KOPT-K1 (cell line): ENCODE measurements around the gene CAPZA2.
"Not testable (repeated sequence)": the region's sequence is repeated elsewhere in the genome, so short reads cannot be mapped to it uniquely, and the experiment has no call there.

ENCODE experiments used
- H3K27ac ChIP-seq: fragments of 200-600 bp; sonication (generic); 2 replicates; pipeline ENCODE4 v1.5.1; 2016; ENCODE audit warnings: antibody characterized with exemption, mild to moderate bottlenecking, low read depth, low read length; ENCODE audit not compliant: poor library complexity, severe bottlenecking
- H3K36me3 ChIP-seq: fragments of 200-600 bp; sonication (generic); 2 replicates; pipeline ENCODE4 v1.5.1; 2017; ENCODE audit warnings: antibody characterized with exemption, mild to moderate bottlenecking, low read length, moderate library complexity; ENCODE audit not compliant: insufficient read depth
- H3K9me3 ChIP-seq: fragments of 200-600 bp; sonication (generic); 2 replicates; pipeline ENCODE4 v1.5.1; 2017; ENCODE audit warnings: antibody characterized with exemption, low read length, mild to moderate bottlenecking; ENCODE audit not compliant: insufficient read depth, poor library complexity, severe bottlenecking

Gene CAPZA2

GRCh38 chr7:116920359-116920758 is 58.0 kb downstream of the CAPZA2 start:
- H3K36me3 ChIP-seq = peaks cover 46% of the 10 kb centered on the region
- no peaks in the 10 kb centered on the region for H3K9me3 ChIP-seq
- H3K27ac ChIP-seq = no peak overlapping the region

- no peak overlapping the region for H3K27ac ChIP-seq
- peaks cover 26% of the 10 kb centered on the region for H3K36me3 ChIP-seq
- H3K9me3 ChIP-seq = no peaks in the 10 kb centered on the region
Measured at GRCh38 chr7:116922545-116922944, 60.2 kb downstream of the CAPZA2 start.

- H3K9me3 ChIP-seq = no peaks in the 10 kb centered on the region
- H3K36me3 ChIP-seq = peaks cover 9% of the 10 kb centered on the region; the same call in 1 of the 2 replicates
Measured at GRCh38 chr7:116924741-116925140, 62.4 kb downstream of the CAPZA2 start.

GRCh38 chr7:116929021-116929420 is 66.6 kb downstream of the CAPZA2 start:
- Histone ChIP-seq H3K36me3 (no peaks in the 10 kb centered on the region), H3K27ac (no peak overlapping the region), H3K9me3 (no peaks in the 10 kb centered on the region)

More at GRCh38 chr7:116924741-116925140, 62.4 kb downstream of the CAPZA2 start:
- H3K27ac ChIP-seq = no peak overlapping the region

- Histone ChIP-seq H3K9me3 (no peaks in the 10 kb centered on the region), H3K27ac (no peak overlapping the region), H3K36me3 (no peaks in the 10 kb centered on the region)
Measured at GRCh38 chr7:116929914-116930913, 67.8 kb downstream of the CAPZA2 start.

- Histone ChIP-seq H3K36me3 (no peaks in the 10 kb centered on the region), H3K27ac (no peak overlapping the region), H3K9me3 (no peaks in the 10 kb centered on the region)
Measured at GRCh38 chr7:116932566-116932965, 70.2 kb downstream of the CAPZA2 start.

- no peaks in the 10 kb centered on the region for H3K9me3 ChIP-seq
- H3K36me3 ChIP-seq = no peaks in the 10 kb centered on the region
- H3K27ac ChIP-seq = no peak overlapping the region
Measured at GRCh38 chr7:116933465-116933864, 71.1 kb downstream of the CAPZA2 start.

- Histone ChIP-seq H3K27ac (no peak overlapping the region), H3K36me3 (no peaks in the 10 kb centered on the region), H3K9me3 (no peaks in the 10 kb centered on the region)
Measured at GRCh38 chr7:116934580-116934979, 72.2 kb downstream of the CAPZA2 start.

- not testable (repeated sequence) for H3K36me3 ChIP-seq, H3K9me3 ChIP-seq, H3K27ac ChIP-seq
Measured at GRCh38 chr7:116936844-116937243, 74.5 kb downstream of the CAPZA2 start.

GRCh38 chr7:116938678-116939077 is 76.3 kb downstream of the CAPZA2 start:
- H3K36me3 ChIP-seq = no peaks in the 10 kb centered on the region
- H3K27ac ChIP-seq = no peak overlapping the region
- no peaks in the 10 kb centered on the region for H3K9me3 ChIP-seq

- Histone ChIP-seq H3K36me3 (no peaks in the 10 kb centered on the region), H3K27ac (no peak overlapping the region), H3K9me3 (no peaks in the 10 kb centered on the region)
Measured at GRCh38 chr7:116940689-116941370, 78.4 kb downstream of the CAPZA2 start.

GRCh38 chr7:116942504-116942903 is 80.1 kb downstream of the CAPZA2 start:
- Histone ChIP-seq H3K9me3 (no peaks in the 10 kb centered on the region), H3K27ac (no peak overlapping the region), H3K36me3 (no peaks in the 10 kb centered on the region)

- peaks cover 4% of the 10 kb centered on the region for H3K9me3 ChIP-seq
- no peak overlapping the region for H3K27ac ChIP-seq
- no peaks in the 10 kb centered on the region for H3K36me3 ChIP-seq
Measured at GRCh38 chr7:116948934-116949333, 86.5 kb downstream of the CAPZA2 start.

GRCh38 chr7:116949941-116950801 is 87.8 kb downstream of the CAPZA2 start:
- H3K36me3 ChIP-seq = no peaks in the 10 kb centered on the region
- no peak overlapping the region for H3K27ac ChIP-seq
- H3K9me3 ChIP-seq = peaks cover 4% of the 10 kb centered on the region
